AG04450 (cell line): ENCODE measurements around the gene AP1B1. TPM values are rescaled to one million over a fixed set of nuclear protein-coding genes. Genes with fewer than 3 reads are reported as not detected.
"Not testable (repeated sequence)": the region's sequence is repeated elsewhere in the genome, so short reads cannot be mapped to it uniquely, and the experiment has no call there.

ENCODE experiments used
- CTCF ChIA-PET: fragments of 300-600, 350-600 bp; formaldehyde crosslinking; extraction: SDS; loops from one replicate; lab custom pipeline; 2022; ENCODE audit warnings: antibody characterized with exemption, inconsistent platforms; lab: Charles Lee
- POLR2A ChIA-PET: fragments of 350-600 bp; formaldehyde crosslinking; extraction: SDS; loops from one replicate; lab custom pipeline; 2021; ENCODE audit warnings: antibody characterized with exemption, inconsistent platforms; lab: Yijun Ruan, JAX
- DNase-seq: peaks from one replicate; pipeline ENCODE4 v3.0.0-alpha.2; 2011; ENCODE audit warnings: low read depth, low spot score
- H3K27ac ChIP-seq: one replicate; pipeline ENCODE4 v1.5.1; 2012; ENCODE audit warnings: low read depth, low read length, control low read depth
- H3K27me3 ChIP-seq: one replicate; pipeline ENCODE4 v1.6.0; 2012; ENCODE audit warnings: low read length; ENCODE audit not compliant: control insufficient read depth, insufficient read depth
- H3K4me3 ChIP-seq: 2 replicates; pipeline ENCODE4 v1.5.1; 2011; ENCODE audit warnings: mild to moderate bottlenecking, low read depth, low read length, control low read depth
- H3K9me3 ChIP-seq: 2 replicates; pipeline ENCODE4 v1.5.1; 2012; ENCODE audit warnings: low read length; ENCODE audit not compliant: control insufficient read depth, insufficient read depth
- CTCF ChIP-seq: IDR thresholded peaks from 2 replicates; pipeline ENCODE4 v1.5.1; 2011; ENCODE audit warnings: low read depth, low read length, control low read depth, inconsistent platforms
- polyA plus RNA-seq: library from polyadenylated mRNA; depleted of rRNA; stranded (reverse); fragments of >200 nt; gene quantifications from 2 replicates; pipeline ENCODE4 v1.2.3, GENCODE V29; 2011

The AP1B1 gene
- polyA plus RNA-seq, 1 experiment: 54.1 TPM

DNA sequence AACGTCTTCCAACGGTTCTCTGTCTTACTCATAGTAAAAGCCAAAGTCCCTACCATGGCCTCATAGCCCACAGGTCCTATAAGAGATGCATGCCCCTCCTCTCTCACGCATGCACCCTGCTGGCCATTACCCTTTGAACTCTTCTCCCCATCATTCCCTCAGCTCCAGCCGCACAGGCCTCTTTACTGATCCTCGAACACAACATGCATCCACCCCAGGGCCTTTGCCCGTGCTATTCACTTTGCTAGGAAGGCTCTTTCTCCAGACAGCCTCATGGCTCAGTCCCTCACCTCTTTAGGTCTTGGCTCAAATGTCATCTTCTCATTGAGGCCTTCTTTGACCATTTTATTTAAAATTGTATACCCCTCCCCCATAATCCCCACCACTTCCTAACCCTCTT is 7.5 kb downstream of the AP1B1 start:
- Histone ChIP-seq H3K27me3 (no peaks in the 10 kb centered on the region), H3K9me3 (no peaks in the 10 kb centered on the region), H3K27ac (no peak overlapping the region), H3K4me3 (no peak overlapping the region)
- ChIA-PET CTCF (interaction anchor here (0.6 kb wide), 1 partner anchor 946 kb away, joined by 7 read pairs; no protein-coding TSS in a partner anchor), POLR2A (no interaction called here)
- TF ChIP-seq CTCF: no peak
- DNase-seq: no peak

DNA sequence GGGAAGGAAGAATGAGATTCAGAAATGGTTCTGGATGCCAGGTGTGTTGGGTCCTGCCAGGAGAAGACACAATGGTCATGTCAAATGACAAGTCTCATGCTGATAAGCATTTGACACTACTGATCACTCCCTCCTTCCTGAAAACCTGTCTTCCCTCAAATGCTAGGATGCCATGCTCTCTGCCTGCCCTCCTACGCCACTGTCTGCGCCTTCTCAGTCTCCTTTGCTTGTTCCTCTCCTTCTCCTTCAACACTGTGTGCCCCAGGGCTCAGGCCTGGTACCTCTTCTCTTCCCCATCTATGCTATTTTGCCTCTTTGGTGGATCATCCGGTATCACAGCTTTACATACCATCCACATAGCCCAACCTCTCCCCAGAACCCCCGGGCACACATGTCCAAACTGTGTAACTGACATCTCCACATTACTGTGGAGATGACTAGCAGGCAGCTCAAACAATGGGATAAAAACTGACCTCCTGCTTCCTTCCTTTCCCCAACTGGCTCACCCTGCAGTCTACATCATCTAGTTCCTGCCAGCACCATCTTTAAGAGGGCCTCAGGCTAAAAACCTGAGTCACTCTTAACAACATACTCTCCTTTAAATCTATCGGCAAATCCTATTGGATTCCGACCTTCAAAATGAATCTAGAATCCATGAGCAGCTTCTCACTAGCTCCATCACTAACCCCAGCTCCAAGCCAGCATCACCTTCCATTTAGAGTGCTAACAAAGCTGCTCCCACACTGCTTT is 8.2 kb downstream of the AP1B1 start:
- no peak for DNase-seq
- H3K27me3 ChIP-seq: no peaks in the 10 kb centered on the region
- no peaks in the 10 kb centered on the region for H3K9me3 ChIP-seq
- ChIA-PET CTCF (no interaction called here), POLR2A (no interaction called here)
- TF ChIP-seq CTCF: no peak
- H3K4me3 ChIP-seq: no peak overlapping the region
- no peak overlapping the region for H3K27ac ChIP-seq

- TF ChIP-seq CTCF: no peak
- POLR2A ChIA-PET: no interaction called here
Measured at GRCh38 chr22:29379258-29379657, 9.1 kb downstream of the AP1B1 start.

DNA sequence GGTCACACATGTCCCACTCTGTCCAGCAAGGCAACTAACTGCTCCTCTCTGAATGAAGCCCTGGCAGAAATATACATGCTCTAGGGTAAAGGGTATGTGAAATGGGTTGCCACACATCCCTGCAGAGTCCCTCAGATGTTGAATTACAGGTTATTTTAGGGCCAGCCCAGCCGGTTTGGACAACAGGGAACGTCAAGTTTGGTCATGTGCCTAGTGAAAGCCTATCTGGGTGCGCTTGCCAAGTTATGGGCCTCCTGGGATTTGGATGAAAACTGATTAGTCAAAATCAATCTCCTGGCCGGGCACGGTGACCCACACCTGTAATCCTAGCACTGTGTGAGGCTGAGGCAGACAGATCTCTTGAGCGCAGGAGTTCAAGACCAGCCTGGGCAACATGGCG is 10.4 kb downstream of the AP1B1 start:
- CTCF ChIA-PET: interaction anchor here (0.7 to 1.0 kb wide), 2 partner anchors 37 to 1009 kb away, joined by 5 to 7 read pairs; partner anchors contain the start of gene RNF215
- POLR2A ChIA-PET: no interaction called here
- H3K27me3 ChIP-seq: no peaks in the 10 kb centered on the region
- DNase-seq: no peak
- no peak overlapping the region for H3K27ac ChIP-seq
- no peaks in the 10 kb centered on the region for H3K9me3 ChIP-seq
- TF ChIP-seq CTCF: no peak
- no peak overlapping the region for H3K4me3 ChIP-seq

More at GRCh38 chr22:29379258-29379657, 9.1 kb downstream of the AP1B1 start:
- CTCF ChIA-PET: no interaction called here
- Histone ChIP-seq H3K27me3 (no peaks in the 10 kb centered on the region), H3K27ac (no peak overlapping the region), H3K9me3 (no peaks in the 10 kb centered on the region), H3K4me3 (no peak overlapping the region)
- no peak for DNase-seq

DNA sequence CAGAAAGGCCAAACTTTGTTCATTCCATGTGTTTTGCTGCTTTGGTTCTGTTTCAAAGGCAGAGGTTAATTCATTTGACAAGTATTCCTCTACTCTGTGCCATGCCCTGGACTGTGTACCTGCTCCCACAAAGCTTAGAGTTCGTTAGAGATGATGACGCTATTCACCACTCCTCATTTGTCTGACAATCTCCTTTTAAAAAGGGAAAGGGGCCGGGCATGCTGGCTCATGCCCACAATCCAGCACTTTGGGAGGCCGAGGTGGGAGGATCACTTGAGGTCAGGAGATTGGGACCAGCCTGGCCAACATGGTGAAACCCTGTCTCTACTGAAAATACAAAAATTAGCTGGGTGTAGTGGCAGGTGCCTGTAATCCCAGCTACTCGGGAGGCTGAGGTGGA is 11.7 kb downstream of the AP1B1 start:
- CTCF ChIA-PET: interaction anchor here (1.0 kb wide), 1 partner anchor 1011 kb away, joined by 5 read pairs; the partner anchor contains the start of gene RNF215
- H3K9me3 ChIP-seq, POLR2A ChIA-PET, H3K27me3 ChIP-seq, H3K27ac ChIP-seq, DNase-seq, H3K4me3 ChIP-seq: not testable (repeated sequence)
